ENCODE data around the gene EML4. TPM values are rescaled to one million over a fixed set of nuclear protein-coding genes. Genes with fewer than 3 reads are reported as not detected.

EML4 gene
- total and polyA plus RNA-seq, 10 of the 15 experiments (the other 5 are each of a cell fraction or from before 2014, with no cell fraction given): 23.1 to 91.3 (median 77.4) TPM

- TF ChIP-seq REST (IDR thresholded peaks at IDR 0.05; ENCODE audit: low read depth, low read length): no peak
- TF ChIP-seq IRF4 (IDR thresholded peaks at IDR 0.05; ENCODE audit: low read depth, low read length): no peak
- no peak for TF ChIP-seq SIX5 (IDR thresholded peaks at IDR 0.05; ENCODE audit: low read depth, low read length, severe bottlenecking)
- TF ChIP-seq ATF7 (IDR thresholded peaks at IDR 0.05; ENCODE audit: low read depth): no peak
- no peak for TF ChIP-seq ZBED1 (IDR thresholded peaks at IDR 0.05; ENCODE audit: borderline replicate concordance)
- TF ChIP-seq BCLAF1 (IDR thresholded peaks at IDR 0.05): no peak
- TF ChIP-seq USF1 (IDR thresholded peaks at IDR 0.05; ENCODE audit: borderline replicate concordance, extremely low read length, insufficient read depth, low read depth, low read length): no peak
- no peak for TF ChIP-seq IRF5 (IDR thresholded peaks at IDR 0.05; ENCODE audit: borderline replicate concordance)
- TF ChIP-seq SPI1 (IDR thresholded peaks at IDR 0.05; ENCODE audit: borderline replicate concordance, insufficient read depth, low read depth, low read length): peak; percentile 69
- TF ChIP-seq FOXM1 (IDR thresholded peaks at IDR 0.05; ENCODE audit: low read depth, low read length): no peak
- TF ChIP-seq CEBPB (IDR thresholded peaks at IDR 0.05; ENCODE audit: borderline replicate concordance in 1 of 2, low read depth in 2 of 2, low read length in 2 of 2): no peak
- no peak for TF ChIP-seq SMARCA5 (IDR thresholded peaks at IDR 0.05)
- no peak for TF ChIP-seq SREBF2 (IDR thresholded peaks at IDR 0.05; ENCODE audit: low read length)
- no peak for TF ChIP-seq NKRF (conservative IDR thresholded peaks at IDR 0.05)
- TF ChIP-seq BMI1 (IDR thresholded peaks at IDR 0.05; ENCODE audit: borderline replicate concordance): no peak
- TF ChIP-seq ATF2 (IDR thresholded peaks at IDR 0.05; ENCODE audit: low read length): 0 out of 2 replicates have a peak, but pooled peaks have one; percentile 17
- TF ChIP-seq SRF (IDR thresholded peaks at IDR 0.05; ENCODE audit: low read depth in 2 of 2, low read length in 2 of 2): no peak
- no peak for TF ChIP-seq LARP7 (IDR thresholded peaks at IDR 0.05)
Observed at GRCh38 chr2:42256505-42256904, 87.4 kb downstream of the EML4 start (continued).
